ENCODE measurements around the gene SEC61A1.

Gene SEC61A1

GRCh38 chr3:128077665-128078064, 25.4 kb downstream of the SEC61A1 start:
- no peak for DNase-seq (ENCODE audit: low read depth in 2 of 2)

GRCh38 chr3:128078322-128078721, 26.1 kb downstream of the SEC61A1 start:
- no peak for DNase-seq (ENCODE audit: low read depth in 2 of 2)

- DNase-seq (ENCODE audit: low read depth in 2 of 2) = no peak
Observed at GRCh38 chr3:128078875-128079274, 26.6 kb downstream of the SEC61A1 start.

GRCh38 chr3:128079823-128080222, 27.6 kb downstream of the SEC61A1 start:
- no peak for DNase-seq (ENCODE audit: low read depth in 2 of 2)

GRCh38 chr3:128080323-128081080, 28.3 kb downstream of the SEC61A1 start:
- no peak for DNase-seq (ENCODE audit: low read depth in 2 of 2)

- DNase-seq (ENCODE audit: low read depth in 2 of 2) = no peak
Observed at GRCh38 chr3:128081226-128081625, 29.0 kb downstream of the SEC61A1 start.

- no peak for DNase-seq (ENCODE audit: low read depth in 2 of 2)
Observed at GRCh38 chr3:128081846-128082245, 29.6 kb downstream of the SEC61A1 start.

GRCh38 chr3:128082546-128082945, 30.3 kb downstream of the SEC61A1 start:
- DNase-seq (ENCODE audit: low read depth in 2 of 2) = no peak

GRCh38 chr3:128083396-128083795, 31.2 kb downstream of the SEC61A1 start:
- no peak for DNase-seq (ENCODE audit: low read depth in 2 of 2)

- DNase-seq (ENCODE audit: low read depth in 2 of 2) = no peak
Observed at GRCh38 chr3:128083980-128084674, 31.9 kb downstream of the SEC61A1 start.

GRCh38 chr3:128084675-128085021, 32.4 kb downstream of the SEC61A1 start:
- no peak for DNase-seq (ENCODE audit: low read depth in 2 of 2)

- DNase-seq (ENCODE audit: low read depth in 2 of 2) = no peak
Observed at GRCh38 chr3:128089135-128089534, 36.9 kb downstream of the SEC61A1 start.

- DNase-seq (ENCODE audit: low read depth in 2 of 2) = no peak
Observed at GRCh38 chr3:128091586-128091985, 39.3 kb downstream of the SEC61A1 start.

GRCh38 chr3:128094295-128095151, 42.3 kb downstream of the SEC61A1 start:
- no peak for DNase-seq (ENCODE audit: low read depth in 2 of 2)

- DNase-seq (ENCODE audit: low read depth in 2 of 2) = peak; percentile 58 to 69
Observed at GRCh38 chr3:128095222-128095703, 43.0 kb downstream of the SEC61A1 start.

GRCh38 chr3:128098234-128098633, 46.0 kb downstream of the SEC61A1 start:
- DNase-seq (ENCODE audit: low read depth in 2 of 2) = no peak

- DNase-seq (ENCODE audit: low read depth in 2 of 2) = no peak
Observed at GRCh38 chr3:128100161-128100560, 47.9 kb downstream of the SEC61A1 start.

- no peak for DNase-seq (ENCODE audit: low read depth in 2 of 2)
Observed at GRCh38 chr3:128100638-128101037, 48.4 kb downstream of the SEC61A1 start.

GRCh38 chr3:128103136-128103676, 51.0 kb downstream of the SEC61A1 start:
- no peak for DNase-seq (ENCODE audit: low read depth in 2 of 2)

GRCh38 chr3:128107834-128108233, 55.6 kb downstream of the SEC61A1 start:
- no peak for DNase-seq (ENCODE audit: low read depth in 2 of 2)

GRCh38 chr3:128111147-128111546, 58.9 kb downstream of the SEC61A1 start:
- no peak for DNase-seq (ENCODE audit: low read depth in 2 of 2)

- no peak for DNase-seq (ENCODE audit: low read depth in 2 of 2)
Observed at GRCh38 chr3:128112357-128112968, 60.2 kb downstream of the SEC61A1 start.
